Esophagus muscularis mucosa (tissue), 4 donors: ENCODE data around the gene CS. TPM values are rescaled to one million over a fixed set of nuclear protein-coding genes. Genes with fewer than 3 reads are reported as not detected.
A peak's percentile ranks its signal among the peaks of the same experiment; 100 is the strongest.

Experiments used
- DNase-seq: peaks from one replicate; pipeline ENCODE4 v3.0.0-alpha.2; 2017; ENCODE audit errors: extremely low spot score
- H3K27ac ChIP-seq, 4 donors: fragments of 200-600 bp; sonication (generic); replicated peaks in 1 of 4; 1 replicate in 3 of 4; 2 replicates in 1 of 4; pipeline ENCODE4 v1.5.1; 2016 to 2019; ENCODE audit warnings: mild to moderate bottlenecking in 1 of 4
- H3K27me3 ChIP-seq, 4 donors: fragments of 200-600 bp; sonication (generic); one replicate each; pipeline versions ENCODE4 v1.5.1 to v1.6.0; 2016 to 2019
- H3K36me3 ChIP-seq, 4 donors: fragments of 200-600 bp; sonication (generic); one replicate each; pipeline ENCODE4 v1.5.1; 2016 to 2019
- H3K4me1 ChIP-seq, 4 donors: fragments of 200-600 bp; sonication (generic); one replicate each; pipeline ENCODE4 v1.5.1; 2016 to 2019
- H3K4me3 ChIP-seq, 4 donors: fragments of 200-600 bp; sonication (generic); 1 replicate in 2 of 4; 2 replicates in 2 of 4; pipeline ENCODE4 v1.5.1; 2016 to 2019; ENCODE audit warnings: mild to moderate bottlenecking in 4 of 4, moderate library complexity in 1 of 4
- H3K9me3 ChIP-seq, 4 donors: fragments of 200-600 bp; sonication (generic); 1 replicate in 3 of 4; 2 replicates in 1 of 4; pipeline ENCODE4 v1.5.1; 2016 to 2019
- CTCF ChIP-seq, 3 experiments: fragments of 200-600 bp in 2 of 3; fragments of 450-650 bp in 1 of 3; sonication (generic) in 2 of 3; IDR thresholded peaks; one replicate each; pipeline ENCODE4 v1.5.1; 2017 to 2019; ENCODE audit warnings: antibody characterized with exemption in 3 of 3, mild to moderate bottlenecking in 2 of 3, moderate library complexity in 1 of 3
- EP300 ChIP-seq: sonication (generic); formaldehyde crosslinking; IDR thresholded peaks from one replicate; pipeline ENCODE4 v1.6.1; 2017; ENCODE audit warnings: antibody characterized with exemption
- POLR2A ChIP-seq: fragments of 450-650 bp; IDR thresholded peaks from one replicate; pipeline ENCODE4 v1.6.1; 2017; ENCODE audit warnings: antibody characterized with exemption, moderate library complexity, mild to moderate bottlenecking, low read depth
- POLR2AphosphoS5 ChIP-seq, 2 donors: sonication (generic); formaldehyde crosslinking; IDR thresholded peaks; one replicate each; pipeline ENCODE4 v1.6.1; 2017; ENCODE audit warnings: antibody characterized with exemption in 2 of 2
- WGBS: methylation state at CpG from one replicate; pipeline ENCODE4 v1.1.5; 2018; 5-methylcytosine and 5-hydroxymethylcytosine counted together
- intact Hi-C: fragments of 100-400 bp; cut with DNase I; formaldehyde crosslinking; loops from one replicate; pipeline ENCODE4 v1.15.1; 2023
- total RNA-seq, 4 donors: library from RNA; depleted of rRNA; stranded (reverse); fragments of >200 nt; gene quantifications; one replicate each; pipeline versions ENCODE4 v1.1.0 to v1.2.1, GENCODE V29; 2016

The CS gene
- total RNA-seq, 4 donors from 2014 or later, result 91.8 to 155 (median 111) TPM

GRCh38 chr12:56304276-56304675 is 4.1 kb upstream of the CS start:
- Histone ChIP-seq H3K4me3 (no peak overlapping the region), H3K27me3 (no peaks in the 10 kb centered on the region), H3K36me3 (peaks cover 0 to 59% (median 37%) of the 10 kb centered on the region in 4 donors), H3K4me1 (peaks cover 22 to 32% (median 28%) of the 10 kb centered on the region in 4 donors), H3K27ac (no peak overlapping the region), H3K9me3 (no peaks in the 10 kb centered on the region)
- no peak for DNase-seq
- intact Hi-C loops, result no loop called here
- no peak for TF ChIP-seq POLR2A
- TF ChIP-seq CTCF (IDR thresholded peaks at IDR 0.05), result no peak
- WGBS, result 85% methylated on average over 3 of the region's 3 CpGs

GRCh38 chr12:56300644-56301464 is 724 bp upstream of the CS start:
- 41% methylated on average over 21 of the region's 21 CpGs for WGBS

GRCh38 chr12:56299308-56299852 is 750 bp downstream of the CS start:
- H3K36me3 ChIP-seq, result peaks cover 0 to 22% (median 14%) of the 10 kb centered on the region in 4 donors
- no peaks in the 10 kb centered on the region for H3K27me3 ChIP-seq
- peak overlapping the region; percentile 90 to 98 (median 96) for H3K27ac ChIP-seq
- peak overlapping the region; percentile 84 to 93 (median 85) for H3K4me3 ChIP-seq
- H3K9me3 ChIP-seq, result no peaks in the 10 kb centered on the region
- no peak for DNase-seq
- TF ChIP-seq POLR2A (no peak), CTCF (IDR thresholded peaks at IDR 0.05) (no peak), POLR2AphosphoS5 (IDR thresholded peaks at IDR 0.05) (no peak), EP300 (no peak)
- peaks cover 58 to 78% (median 68%) of the 10 kb centered on the region in 4 donors for H3K4me1 ChIP-seq
- 1% methylated on average over 10 of the region's 10 CpGs for WGBS
- intact Hi-C loops, result no loop called here

More at GRCh38 chr12:56300644-56301464, 724 bp upstream of the CS start:
- Histone ChIP-seq H3K27me3 (no peaks in the 10 kb centered on the region), H3K36me3 (peaks cover 0 to 27% (median 24%) of the 10 kb centered on the region in 4 donors), H3K4me1 (peaks cover 54 to 66% (median 62%) of the 10 kb centered on the region in 4 donors), H3K4me3 (peak overlapping the region; percentile 84 to 93 (median 85)), H3K27ac (peak overlapping the region; percentile 90 to 98 (median 96)), H3K9me3 (no peaks in the 10 kb centered on the region)
- TF ChIP-seq CTCF (IDR thresholded peaks at IDR 0.05) (no peak), POLR2A (no peak), EP300 (no peak)
- DNase-seq, result peak; percentile 92
- intact Hi-C loops, result no loop called here

- Histone ChIP-seq H3K4me3 (peak overlapping the region; percentile 84 to 93 (median 85)), H3K27me3 (no peaks in the 10 kb centered on the region), H3K9me3 (no peaks in the 10 kb centered on the region), H3K4me1 (peaks cover 58 to 84% (median 72%) of the 10 kb centered on the region in 4 donors), H3K36me3 (peaks cover 0 to 16% (median 13%) of the 10 kb centered on the region in 4 donors), H3K27ac (peak overlapping the region; percentile 90 to 98 (median 96))
- TF ChIP-seq POLR2AphosphoS5 (IDR thresholded peaks at IDR 0.05) (no peak), CTCF (IDR thresholded peaks at IDR 0.05) (no peak)
- intact Hi-C loops, result no loop called here
- 68% methylated on average over 5 of the region's 5 CpGs for WGBS
- DNase-seq, result no peak
Observed at GRCh38 chr12:56298828-56299227, 1.3 kb downstream of the CS start.
